HEK293 (cell line): ENCODE measurements around the gene PAEP.

ENCODE experiments used
- ZNF121 ChIP-seq: fragments of 450-650 bp; formaldehyde crosslinking; IDR thresholded peaks from 2 replicates; pipeline ENCODE4 v1.5.1; 2016; ENCODE audit warnings: missing biosample characterization, missing genetic modification characterization
- ZNF529 ChIP-seq: fragments of 450-650 bp; formaldehyde crosslinking; IDR thresholded peaks from 2 replicates; pipeline ENCODE4 v1.5.1; 2017; ENCODE audit warnings: missing genetic modification characterization, missing biosample characterization; ENCODE audit not compliant: insufficient replicate concordance
- TF ChIP-seq, protein P1 (sequence below): fragments of 450-650 bp; formaldehyde crosslinking; IDR thresholded peaks from 2 replicates; pipeline ENCODE4 v1.5.1; 2016; ENCODE audit warnings: missing biosample characterization, missing genetic modification characterization
- TF ChIP-seq, protein P2 (sequence below): fragments of 450-650 bp; formaldehyde crosslinking; IDR thresholded peaks from 2 replicates; pipeline ENCODE4 v1.5.1; 2016; ENCODE audit warnings: missing biosample characterization, missing genetic modification characterization, low read depth

DNA sequence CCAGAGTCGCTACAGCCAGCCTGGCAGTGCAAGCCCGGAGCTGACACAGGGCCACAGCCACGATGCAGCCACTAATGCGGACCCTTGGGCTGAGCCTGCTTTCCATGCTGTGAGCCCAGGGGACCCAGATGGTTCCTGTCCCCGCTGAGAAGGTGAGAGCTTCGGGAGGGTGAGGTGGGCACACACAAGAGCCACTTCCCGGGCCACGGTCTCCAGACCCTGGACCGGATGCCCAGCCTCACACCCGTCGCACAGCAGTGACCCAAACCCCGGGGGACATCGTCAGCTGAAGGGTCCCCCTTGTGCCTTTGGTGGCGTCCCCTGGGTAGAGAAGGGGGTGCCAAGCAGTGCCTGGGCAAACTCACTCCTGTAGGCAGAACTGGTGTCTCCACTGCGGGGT lies 13.4 kb downstream of the PAEP start:
- TF ChIP-seq, protein P1, sequence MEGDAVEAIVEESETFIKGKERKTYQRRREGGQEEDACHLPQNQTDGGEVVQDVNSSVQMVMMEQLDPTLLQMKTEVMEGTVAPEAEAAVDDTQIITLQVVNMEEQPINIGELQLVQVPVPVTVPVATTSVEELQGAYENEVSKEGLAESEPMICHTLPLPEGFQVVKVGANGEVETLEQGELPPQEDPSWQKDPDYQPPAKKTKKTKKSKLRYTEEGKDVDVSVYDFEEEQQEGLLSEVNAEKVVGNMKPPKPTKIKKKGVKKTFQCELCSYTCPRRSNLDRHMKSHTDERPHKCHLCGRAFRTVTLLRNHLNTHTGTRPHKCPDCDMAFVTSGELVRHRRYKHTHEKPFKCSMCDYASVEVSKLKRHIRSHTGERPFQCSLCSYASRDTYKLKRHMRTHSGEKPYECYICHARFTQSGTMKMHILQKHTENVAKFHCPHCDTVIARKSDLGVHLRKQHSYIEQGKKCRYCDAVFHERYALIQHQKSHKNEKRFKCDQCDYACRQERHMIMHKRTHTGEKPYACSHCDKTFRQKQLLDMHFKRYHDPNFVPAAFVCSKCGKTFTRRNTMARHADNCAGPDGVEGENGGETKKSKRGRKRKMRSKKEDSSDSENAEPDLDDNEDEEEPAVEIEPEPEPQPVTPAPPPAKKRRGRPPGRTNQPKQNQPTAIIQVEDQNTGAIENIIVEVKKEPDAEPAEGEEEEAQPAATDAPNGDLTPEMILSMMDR (tag by site-specific recombination): no peak
- TF ChIP-seq ZNF529 (tag by site-specific recombination) (no peak), ZNF121 (tag by site-specific recombination) (no peak)
- TF ChIP-seq, protein P2, sequence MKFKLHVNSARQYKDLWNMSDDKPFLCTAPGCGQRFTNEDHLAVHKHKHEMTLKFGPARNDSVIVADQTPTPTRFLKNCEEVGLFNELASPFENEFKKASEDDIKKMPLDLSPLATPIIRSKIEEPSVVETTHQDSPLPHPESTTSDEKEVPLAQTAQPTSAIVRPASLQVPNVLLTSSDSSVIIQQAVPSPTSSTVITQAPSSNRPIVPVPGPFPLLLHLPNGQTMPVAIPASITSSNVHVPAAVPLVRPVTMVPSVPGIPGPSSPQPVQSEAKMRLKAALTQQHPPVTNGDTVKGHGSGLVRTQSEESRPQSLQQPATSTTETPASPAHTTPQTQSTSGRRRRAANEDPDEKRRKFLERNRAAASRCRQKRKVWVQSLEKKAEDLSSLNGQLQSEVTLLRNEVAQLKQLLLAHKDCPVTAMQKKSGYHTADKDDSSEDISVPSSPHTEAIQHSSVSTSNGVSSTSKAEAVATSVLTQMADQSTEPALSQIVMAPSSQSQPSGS (tag by site-specific recombination): no peak
